ENCODE data around the gene RBM7. TPM values are rescaled to one million over a fixed set of nuclear protein-coding genes. Genes with fewer than 3 reads are reported as not detected.

Gene RBM7
- total RNA-seq, 1 donor from 2014 or later: 44.8 TPM

DNA sequence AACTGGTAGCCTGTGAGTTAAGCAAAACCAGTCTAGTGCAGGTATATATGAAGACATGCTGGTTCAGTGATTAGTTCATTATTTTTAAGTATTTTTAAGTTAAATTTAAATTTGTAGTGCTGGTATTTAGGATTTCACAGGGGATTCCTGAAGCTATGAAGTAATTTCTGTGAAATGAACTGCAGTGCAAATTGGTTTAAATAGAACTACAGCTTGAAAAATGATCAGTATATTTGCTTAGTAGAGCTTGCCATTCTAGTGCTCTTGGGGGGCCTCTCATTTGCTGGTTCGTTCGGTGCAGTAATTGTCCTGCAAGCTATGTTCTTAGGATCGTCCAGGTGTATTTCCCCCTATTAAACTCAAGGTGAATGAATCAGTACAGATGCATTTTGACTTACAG is 51.9 kb downstream of the RBM7 start:
- no peak overlapping the region for H3K27ac Mint-ChIP-seq (ENCODE audit: unreplicated experiment)
- H3K4me1 Mint-ChIP-seq (ENCODE audit: unreplicated experiment): no peaks in the 10 kb centered on the region
- TF ChIP-seq, protein P1, sequence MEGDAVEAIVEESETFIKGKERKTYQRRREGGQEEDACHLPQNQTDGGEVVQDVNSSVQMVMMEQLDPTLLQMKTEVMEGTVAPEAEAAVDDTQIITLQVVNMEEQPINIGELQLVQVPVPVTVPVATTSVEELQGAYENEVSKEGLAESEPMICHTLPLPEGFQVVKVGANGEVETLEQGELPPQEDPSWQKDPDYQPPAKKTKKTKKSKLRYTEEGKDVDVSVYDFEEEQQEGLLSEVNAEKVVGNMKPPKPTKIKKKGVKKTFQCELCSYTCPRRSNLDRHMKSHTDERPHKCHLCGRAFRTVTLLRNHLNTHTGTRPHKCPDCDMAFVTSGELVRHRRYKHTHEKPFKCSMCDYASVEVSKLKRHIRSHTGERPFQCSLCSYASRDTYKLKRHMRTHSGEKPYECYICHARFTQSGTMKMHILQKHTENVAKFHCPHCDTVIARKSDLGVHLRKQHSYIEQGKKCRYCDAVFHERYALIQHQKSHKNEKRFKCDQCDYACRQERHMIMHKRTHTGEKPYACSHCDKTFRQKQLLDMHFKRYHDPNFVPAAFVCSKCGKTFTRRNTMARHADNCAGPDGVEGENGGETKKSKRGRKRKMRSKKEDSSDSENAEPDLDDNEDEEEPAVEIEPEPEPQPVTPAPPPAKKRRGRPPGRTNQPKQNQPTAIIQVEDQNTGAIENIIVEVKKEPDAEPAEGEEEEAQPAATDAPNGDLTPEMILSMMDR (IDR thresholded peaks at IDR 0.05; ENCODE audit: unreplicated experiment): no peak
- no peaks in the 10 kb centered on the region for H3K27me3 Mint-ChIP-seq (ENCODE audit: unreplicated experiment)
- no peak overlapping the region for H3K4me3 Mint-ChIP-seq (ENCODE audit: unreplicated experiment)
- peaks cover 1% of the 10 kb centered on the region for H3K36me3 Mint-ChIP-seq (ENCODE audit: low read depth, unreplicated experiment)
- DNase-seq (ENCODE audit: low spot score): no peak
- no peaks in the 10 kb centered on the region for H3K9me3 Mint-ChIP-seq (ENCODE audit: unreplicated experiment)

Other genes with a start within 250 kb of the RBM7 start
- gene NNMT, start 104.3 kb upstream of the RBM7 start, total RNA-seq (ENCODE audit: unreplicated experiment): not detected
- gene C11orf71, start 155 bp upstream of the RBM7 start, total RNA-seq (ENCODE audit: unreplicated experiment): 6.7 TPM
- 71.6 TPM for gene REXO2, start 38.8 kb downstream of the RBM7 start, total RNA-seq (ENCODE audit: unreplicated experiment)
- gene NXPE1, start 159.2 kb downstream of the RBM7 start, total RNA-seq (ENCODE audit: unreplicated experiment): not detected
- not detected for gene NXPE4, start 195.1 kb downstream of the RBM7 start, total RNA-seq (ENCODE audit: unreplicated experiment)